T47D (cell line): ENCODE data around the gene APOL1.
"Not testable (repeated sequence)": the region's sequence is repeated elsewhere in the genome, so short reads cannot be mapped to it uniquely, and the experiment has no call there.

Experiments
- DNase-seq, 2 experiments: peaks; one replicate each; pipeline versions ENCODE4 v3.0.0 to v3.0.0-alpha.2; 2011 to 2012; ENCODE audit warnings: low read depth in 1 of 2, low spot score in 1 of 2
- JUND ChIP-seq: IDR thresholded peaks from 2 replicates; pipeline ENCODE4 v1.6.1; 2012; ENCODE audit warnings: low read depth
- in situ Hi-C: cut with HindIII; loops from 2 replicates; pipeline ENCODE4 v1.10.0; 2016; ENCODE audit warnings: low sequenced_read_pairs, low pct_unique_long_range_greater_than_20kb

APOL1 gene

DNA sequence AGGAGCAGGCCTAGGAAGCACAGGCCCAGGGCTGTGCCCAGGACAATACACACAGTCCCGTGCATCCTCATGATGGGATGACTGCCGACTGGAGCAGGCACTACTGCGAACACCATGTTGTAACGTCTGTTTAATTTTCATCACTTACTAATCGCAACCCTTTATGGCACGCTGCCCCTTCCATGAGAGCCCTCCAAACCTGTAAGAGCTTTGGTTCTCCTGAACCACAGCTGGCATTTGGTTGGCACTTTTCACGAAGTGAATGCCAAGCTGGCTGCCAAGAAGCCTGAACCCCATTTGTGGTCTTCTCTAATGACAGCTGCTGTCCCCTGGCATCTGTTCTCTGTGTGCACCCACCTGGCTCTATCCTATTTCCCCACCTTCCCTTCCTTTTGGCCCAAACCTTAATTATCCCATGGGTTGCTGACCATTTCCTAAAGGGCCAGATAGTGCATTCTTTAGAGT, 36.5 kb downstream of the APOL1 start:
- in situ Hi-C loops = no loop called here
- no peak for TF ChIP-seq JUND
- no peak for DNase-seq

DNA sequence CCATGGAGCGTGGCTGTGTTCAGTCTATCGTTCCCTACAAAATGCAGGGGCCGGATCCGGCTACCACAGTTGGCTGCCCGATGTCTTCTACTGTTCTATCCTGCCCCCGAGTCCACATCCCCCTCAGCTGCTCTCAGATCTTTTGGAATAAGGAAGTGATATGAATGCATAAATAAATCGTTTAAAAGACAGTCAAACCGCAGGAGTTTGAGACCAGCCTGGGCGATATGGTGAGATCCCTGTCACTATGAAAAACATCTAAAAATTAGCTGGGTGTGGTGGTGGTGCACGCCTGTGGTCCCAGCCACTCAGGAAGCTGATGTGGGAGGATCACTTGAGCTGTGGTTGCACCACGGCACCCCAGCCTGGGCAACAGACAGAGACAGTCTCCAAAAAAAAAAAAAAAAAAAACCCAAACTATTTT, 37.0 kb downstream of the APOL1 start:
- DNase-seq, in situ Hi-C loops: not testable (repeated sequence)

DNA sequence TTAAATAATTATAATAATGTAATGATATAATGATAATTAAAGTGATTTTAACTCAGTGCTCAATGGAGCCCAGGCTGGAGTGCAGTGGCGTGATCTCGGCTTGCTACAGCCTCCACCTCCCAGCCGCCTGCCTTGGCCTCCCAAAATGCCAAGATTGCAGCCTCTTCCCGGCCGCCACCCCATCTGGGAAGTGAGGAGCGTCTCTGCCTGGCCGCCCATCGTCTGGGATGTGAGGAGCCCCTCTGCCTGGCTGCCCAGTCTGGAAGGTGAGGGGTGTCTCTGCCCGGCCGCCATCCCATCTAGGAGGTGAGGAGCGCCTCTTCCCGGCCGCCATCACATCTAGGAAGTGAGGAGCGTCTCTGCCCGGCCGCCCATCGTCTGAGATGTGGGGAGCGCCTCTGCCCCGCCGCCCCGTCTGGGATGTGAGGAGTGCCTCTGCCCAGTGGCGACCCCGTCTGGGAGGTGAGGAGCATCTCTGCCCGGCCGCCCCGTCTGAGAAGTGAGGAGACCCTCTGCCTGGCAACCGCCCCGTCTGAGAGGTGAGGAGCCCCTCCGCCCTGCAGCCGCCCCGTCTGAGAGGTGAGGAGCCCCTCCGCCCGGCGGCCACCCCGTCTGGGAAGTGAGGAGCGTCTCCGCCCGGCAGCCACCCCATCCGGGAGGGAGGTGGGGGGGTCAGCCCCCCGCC, 37.6 kb downstream of the APOL1 start:
- DNase-seq, in situ Hi-C loops: not testable (repeated sequence)

DNA sequence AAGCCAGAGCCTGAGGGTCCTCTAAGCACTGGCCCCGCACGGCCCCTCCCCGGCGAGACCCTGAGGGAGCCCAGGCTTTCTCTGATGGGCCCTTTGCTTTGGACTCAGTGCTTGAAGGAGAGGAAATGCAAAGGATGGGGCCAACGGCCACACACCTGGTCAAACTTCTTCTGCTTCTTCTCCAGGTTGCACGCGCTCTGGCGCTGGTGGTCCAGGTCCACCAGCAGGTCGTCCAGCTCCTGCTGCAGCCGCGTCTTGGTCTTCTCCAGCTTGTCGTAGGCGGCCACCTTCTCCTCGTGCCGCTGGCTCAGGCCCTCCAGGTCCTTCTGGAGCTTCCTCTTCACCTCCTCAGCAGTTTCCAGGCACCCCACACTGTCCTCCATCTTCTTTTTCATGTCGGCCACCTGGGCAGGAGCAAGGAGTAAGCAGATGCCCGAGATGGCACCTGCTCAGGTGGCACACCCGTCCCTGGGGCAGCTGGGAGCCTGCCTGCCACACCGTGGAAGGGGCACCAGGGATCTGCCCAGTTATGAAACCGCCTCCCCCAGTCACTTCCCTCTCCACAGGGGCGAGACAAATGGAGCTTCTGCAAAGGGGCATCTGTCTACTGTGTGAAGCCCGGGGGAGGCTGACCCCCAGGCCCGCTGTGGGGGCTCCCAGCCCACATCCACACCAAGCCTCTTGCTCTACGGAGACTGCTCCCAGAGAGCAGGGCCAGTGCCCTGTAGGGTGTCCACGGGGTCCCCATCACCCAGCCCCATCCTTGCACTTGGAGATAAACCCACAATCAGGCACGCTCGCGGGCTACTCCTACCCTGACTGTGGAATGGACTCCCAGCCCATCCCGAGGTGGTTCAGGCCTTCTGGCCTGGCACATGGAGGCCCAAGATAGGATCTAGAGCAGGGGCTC, 39.2 kb downstream of the APOL1 start:
- TF ChIP-seq JUND = no peak
- DNase-seq = no peak
- in situ Hi-C loops = no loop called here

DNA sequence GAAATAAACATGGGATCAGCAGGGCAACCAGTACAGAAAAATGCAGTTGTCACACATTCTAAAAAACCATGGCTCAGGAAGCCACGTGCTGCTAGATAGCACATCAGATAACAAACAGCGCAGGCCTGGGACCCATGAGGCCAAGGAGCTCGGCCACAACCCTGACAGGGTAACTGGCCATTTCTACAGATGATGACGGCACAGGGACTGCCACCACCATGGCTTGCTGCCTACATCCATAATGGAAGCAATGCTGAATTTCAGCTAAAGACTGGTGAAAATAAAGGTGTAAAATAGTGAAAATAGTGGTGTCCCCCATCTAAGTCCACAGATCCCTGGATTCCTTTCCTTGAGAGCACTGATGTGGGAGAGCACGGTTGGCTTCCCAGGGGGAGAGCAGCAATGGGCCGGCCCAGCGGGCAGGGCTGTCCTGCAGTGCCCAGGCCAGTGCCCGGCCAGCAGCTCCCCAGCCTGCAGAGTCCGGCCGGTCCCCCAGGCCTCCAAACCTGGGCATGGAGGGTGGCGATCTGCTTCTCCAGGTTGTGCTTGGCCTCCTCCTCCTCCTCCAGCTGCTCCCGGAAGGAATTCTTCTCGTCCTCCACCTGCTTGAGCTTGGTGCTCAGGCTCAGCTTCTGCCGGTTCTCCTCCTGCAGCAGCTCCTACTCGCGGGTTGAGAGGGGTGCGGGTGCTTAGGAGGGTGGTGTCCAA, 40.0 kb downstream of the APOL1 start:
- in situ Hi-C loops = no loop called here
- no peak for DNase-seq
- TF ChIP-seq JUND = no peak

DNA sequence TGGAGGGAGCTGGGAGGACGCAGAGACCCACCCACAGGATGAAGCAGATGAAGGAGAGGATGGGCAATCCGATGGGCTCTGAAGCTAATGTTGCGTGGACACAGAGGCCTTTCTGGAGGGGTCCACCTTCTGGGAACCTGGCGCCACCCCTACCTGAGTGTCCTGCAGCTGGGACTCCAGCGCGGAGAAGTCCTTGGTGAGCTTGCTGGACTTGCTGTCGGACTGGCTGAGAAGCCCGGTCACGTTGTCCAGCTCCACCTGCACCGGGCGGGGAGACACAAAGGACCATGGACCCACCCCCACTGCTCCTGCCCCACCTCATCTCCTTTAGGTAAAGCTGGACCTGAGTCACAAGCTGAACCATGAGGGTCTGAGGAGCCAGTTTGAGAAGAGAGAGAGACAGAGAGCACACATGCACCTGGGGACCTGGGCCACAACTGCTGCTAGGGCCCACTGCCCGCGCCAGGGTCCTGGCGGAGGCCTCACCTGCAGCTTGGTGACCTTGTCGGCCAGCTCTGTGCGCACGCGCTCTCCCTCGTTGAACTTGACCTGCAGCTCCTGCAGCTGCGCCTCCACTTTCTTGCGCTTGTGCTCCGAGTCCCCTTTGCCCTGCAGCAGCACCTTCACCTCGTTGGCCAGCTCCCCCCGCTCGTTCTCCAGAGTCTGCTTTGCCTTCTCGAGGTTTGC, 40.8 kb downstream of the APOL1 start:
- TF ChIP-seq JUND = no peak
- DNase-seq = no peak
- in situ Hi-C loops = no loop called here

DNA sequence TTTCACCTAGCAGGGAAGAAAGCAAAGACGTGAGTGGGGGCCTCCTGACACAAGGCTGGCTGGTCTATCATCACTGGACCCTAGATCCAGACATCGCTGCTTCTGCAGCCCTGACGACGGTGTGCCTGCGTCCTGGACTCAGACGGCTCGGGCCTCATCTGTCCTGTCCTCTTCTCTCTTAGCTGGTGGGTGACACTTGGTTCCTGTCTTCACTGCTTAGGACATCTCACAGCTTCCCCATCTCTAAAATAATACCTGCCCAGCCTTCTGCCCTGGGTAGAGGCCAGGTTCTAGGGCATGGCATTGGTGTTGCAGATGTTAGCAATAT, 41.3 kb downstream of the APOL1 start:
- in situ Hi-C loops = no loop called here
- no peak for TF ChIP-seq JUND
- DNase-seq = no peak

DNA sequence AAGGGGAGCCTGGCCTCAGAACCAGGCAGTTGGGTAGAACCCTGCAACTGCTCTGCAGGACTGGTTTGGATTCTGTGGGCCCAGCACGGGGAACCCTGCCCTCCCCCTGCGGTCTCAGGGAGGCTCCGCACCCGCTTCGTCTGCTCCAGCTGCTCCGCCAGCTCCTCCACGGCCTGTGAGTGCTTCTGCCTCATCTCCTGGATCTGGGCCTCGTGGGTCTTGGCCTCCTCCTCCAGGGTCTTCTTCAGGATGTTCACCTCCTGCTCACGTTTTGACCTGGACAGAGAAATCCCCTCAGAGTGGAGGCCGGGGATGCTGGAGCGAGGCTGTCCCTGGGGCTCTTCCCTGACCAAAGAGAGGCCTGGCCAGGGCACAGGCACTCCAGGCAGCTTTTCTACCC, 41.9 kb downstream of the APOL1 start:
- no peak for DNase-seq
- in situ Hi-C loops = no loop called here
- no peak for TF ChIP-seq JUND

DNA sequence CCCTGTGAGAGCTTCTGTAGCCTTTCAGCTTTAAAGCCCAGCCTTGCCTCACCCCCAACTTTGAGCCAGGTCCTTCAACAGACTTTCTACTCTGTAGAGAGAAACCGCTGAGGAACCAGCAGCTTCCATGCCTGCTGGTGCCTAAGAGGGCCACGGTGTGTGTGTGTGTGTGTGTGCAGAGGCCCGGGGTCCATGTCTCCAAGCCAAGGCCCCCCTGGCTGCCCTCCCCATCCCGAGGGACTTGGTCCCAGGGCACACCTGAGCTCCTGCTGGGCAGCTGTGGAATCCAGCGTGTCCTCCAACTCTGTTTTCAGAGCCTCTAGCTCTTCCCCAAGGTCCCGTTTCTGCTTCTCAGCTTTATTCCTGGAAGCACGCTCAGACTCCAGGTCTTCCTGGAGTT, 42.3 kb downstream of the APOL1 start:
- no peak for TF ChIP-seq JUND
- DNase-seq = no peak
- in situ Hi-C loops = no loop called here

DNA sequence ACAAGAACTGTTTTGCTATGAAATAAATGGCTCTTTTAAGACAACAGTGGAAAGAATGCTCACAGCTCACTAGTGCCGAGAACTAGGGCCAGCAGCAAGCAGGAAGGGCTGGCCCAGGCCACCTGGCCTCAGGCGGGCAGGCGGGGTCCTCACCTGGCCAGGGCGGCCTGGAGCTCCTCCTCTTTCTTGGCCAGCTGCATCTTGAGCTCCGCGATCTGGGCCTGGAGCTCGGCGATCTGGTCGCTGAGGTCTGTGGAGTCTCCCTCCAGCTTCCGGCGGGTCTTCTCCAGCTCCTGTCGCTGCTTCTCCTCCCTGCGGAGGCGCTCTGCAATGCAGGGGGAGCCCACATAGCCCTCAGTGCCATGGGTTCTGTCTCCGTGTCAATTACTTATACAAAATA, 43.8 kb downstream of the APOL1 start:
- no peak for TF ChIP-seq JUND
- DNase-seq = no peak
- in situ Hi-C loops = no loop called here

DNA sequence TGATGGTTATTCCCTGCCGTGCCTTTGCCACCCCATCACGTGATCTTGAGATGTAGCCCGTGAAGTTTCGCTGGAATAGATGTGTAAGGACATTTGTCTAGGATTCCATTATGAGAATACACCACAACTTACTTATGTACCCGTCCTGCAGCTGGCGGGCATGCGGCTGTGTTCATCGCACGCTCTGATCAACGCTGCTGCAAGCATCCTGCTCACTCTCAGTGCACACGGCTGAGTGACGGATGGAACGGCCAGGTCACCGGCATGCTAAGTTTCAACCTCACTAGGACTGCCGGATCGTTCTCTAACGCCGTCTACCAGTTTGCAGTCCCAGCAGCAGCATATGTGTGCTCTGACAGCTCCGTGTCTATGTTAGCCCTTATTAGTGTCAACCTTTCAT, 44.6 kb downstream of the APOL1 start:
- TF ChIP-seq JUND = no peak
- no peak for DNase-seq
- in situ Hi-C loops = no loop called here

DNA sequence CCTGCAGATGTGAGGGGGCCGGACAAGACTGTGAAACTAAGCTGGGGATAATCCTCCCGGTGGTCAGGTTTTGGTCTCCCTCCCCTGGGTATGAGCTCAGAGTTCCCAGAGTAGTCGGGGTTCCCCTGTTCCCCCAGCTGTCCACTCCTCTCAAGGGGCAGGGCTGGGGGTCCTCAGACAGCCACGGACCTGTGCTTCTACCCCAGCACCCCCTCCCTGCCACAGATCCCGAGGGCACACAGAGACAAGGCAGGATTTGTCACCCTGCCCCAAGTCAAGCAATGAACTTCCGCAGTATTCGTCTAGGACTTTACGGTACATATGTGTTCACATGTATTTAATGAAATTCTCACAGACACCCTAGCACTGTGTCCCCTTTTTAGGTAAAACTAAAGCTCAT, 45.2 kb downstream of the APOL1 start:
- no peak for TF ChIP-seq JUND
- no peak for DNase-seq
- in situ Hi-C loops = no loop called here

DNA sequence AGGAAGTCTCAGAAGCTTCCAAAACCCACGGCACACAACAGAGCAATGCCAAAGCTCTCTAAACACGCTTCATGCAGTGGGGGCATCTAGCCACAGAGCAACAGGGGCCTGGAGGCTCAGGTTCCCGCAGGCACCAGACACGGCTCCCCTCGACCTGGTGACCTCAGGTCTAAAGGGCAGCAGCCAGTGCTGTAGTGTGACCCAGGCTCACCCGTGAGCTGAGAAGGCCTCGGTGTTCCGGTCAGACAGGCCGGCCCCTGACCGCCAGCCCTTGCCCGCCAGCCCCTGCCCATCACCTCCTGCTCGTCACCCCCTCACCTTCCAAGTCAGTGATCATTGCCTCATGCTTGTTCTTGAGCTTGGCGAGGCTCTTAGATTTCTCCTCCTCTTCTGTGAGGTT, 45.7 kb downstream of the APOL1 start:
- TF ChIP-seq JUND = no peak
- in situ Hi-C loops = no loop called here
- DNase-seq = no peak
